H1 (cell line): ENCODE data around the gene FBXL15. TPM values are rescaled to one million over a fixed set of nuclear protein-coding genes. Genes with fewer than 3 reads are reported as not detected.

Experiments used
- CHD7 ChIP-seq: fragments of 300-600 bp; sonication (generic); IDR thresholded peaks from 2 replicates; pipeline ENCODE4 v1.7.1; 2012; ENCODE audit warnings: low read length, moderate library complexity, mild to moderate bottlenecking, inconsistent platforms; ENCODE audit not compliant: insufficient replicate concordance
- MAX ChIP-seq: IDR thresholded peaks from 2 replicates; pipeline ENCODE4 v1.6.1; 2012; ENCODE audit warnings: inconsistent platforms
- RBBP5 ChIP-seq: IDR thresholded peaks from 2 replicates; pipeline ENCODE4 v1.7.1; 2012; ENCODE audit warnings: low read depth, mild to moderate bottlenecking, inconsistent platforms, low read length, moderate library complexity, borderline replicate concordance
- SP1 ChIP-seq: IDR thresholded peaks from 2 replicates; pipeline ENCODE4 v1.6.1; 2011; ENCODE audit warnings: low read depth, low read length
- polyA plus RNA-seq, 7 experiments: library from polyadenylated mRNA; depleted of rRNA in 3 of 7; stranded (reverse) in 5 of 7; unstranded in 2 of 7; fragments of >200 nt in 5 of 7; fragments of 200-250 nt in 2 of 7; gene quantifications; 1 replicate in 5 of 7; 2 replicates in 1 of 7; 4 replicates in 1 of 7; pipeline versions ENCODE4 v1.2.1 to v1.2.3, GENCODE V29; 2011 to 2013; ENCODE audit warnings: missing spikeins in 2 of 7, mixed read lengths in 2 of 7
- total RNA-seq: library from RNA; stranded (reverse); fragmentation: NEBNext Ultra II Directional; extraction: Animal tissue kit (Norgen Biotek cat#: 25700); gene quantifications from 2 replicates; pipeline ENCODE4 v1.2.1, GENCODE V29; 2021

Gene FBXL15
- total and polyA plus RNA-seq, 2 of the 8 experiments (the other 6 are each of a cell fraction or from before 2014, with no cell fraction given): 11.3 to 22.6 TPM

- TF ChIP-seq CHD7 (no peak), RBBP5 (no peak), SP1 (no peak), MAX (no peak)
These were observed 40.2 kb downstream of the FBXL15 start (continued) for GRCh38 chr10:102460836-102461186.
